Occipital lobe (tissue), 2 donors: ENCODE data around the gene HNRNPH3. TPM values are rescaled to one million over a fixed set of nuclear protein-coding genes. Genes with fewer than 3 reads are reported as not detected.

Experiments used
- DNase-seq: peaks from one replicate; lab custom pipeline; 2025; lab: John Stamatoyannopoulos, UW
- total RNA-seq: library from RNA; depleted of rRNA; stranded (reverse); fragments of >200 nt; gene quantifications from one replicate; pipeline ENCODE4 v1.2.3, GENCODE V29; 2014

The HNRNPH3 gene
- total RNA-seq, 1 donor from 2014 or later: 41.2 TPM

- DNase-seq: no peak
These were observed 53.9 kb downstream of the HNRNPH3 start for GRCh38 chr10:68385740-68386139.

Other genes starting within 250 kb of the HNRNPH3 start
- not detected for gene MYPN, start 222.6 kb upstream of the HNRNPH3 start, total RNA-seq
- 1.4 TPM for gene ATOH7, start 100.0 kb upstream of the HNRNPH3 start, total RNA-seq
- 7.0 TPM for gene PBLD, start 864 bp downstream of the HNRNPH3 start, total RNA-seq
- gene RUFY2, start 75.2 kb downstream of the HNRNPH3 start, total RNA-seq: 119 TPM
- gene DNA2, start 139.9 kb downstream of the HNRNPH3 start, total RNA-seq: 30.9 TPM
- gene SLC25A16, start 195.5 kb downstream of the HNRNPH3 start, total RNA-seq: 70.8 TPM
- gene TET1, start 228.3 kb downstream of the HNRNPH3 start, total RNA-seq: 33.5 TPM